CD4-positive, alpha-beta T cell treated with Interleukin-6 at 100 ng/mL for 8 hours (primary cell): ENCODE results near the gene ZFP64.
"Not testable (repeated sequence)": the region's sequence is repeated elsewhere in the genome, so short reads cannot be mapped to it uniquely, and the experiment has no call there.

ENCODE experiments used
- DNase-seq: peaks from one replicate; pipeline ENCODE4 v3.0.0-alpha.2; 2020; ENCODE audit warnings: mixed read lengths, low spot score

The ZFP64 gene

DNA sequence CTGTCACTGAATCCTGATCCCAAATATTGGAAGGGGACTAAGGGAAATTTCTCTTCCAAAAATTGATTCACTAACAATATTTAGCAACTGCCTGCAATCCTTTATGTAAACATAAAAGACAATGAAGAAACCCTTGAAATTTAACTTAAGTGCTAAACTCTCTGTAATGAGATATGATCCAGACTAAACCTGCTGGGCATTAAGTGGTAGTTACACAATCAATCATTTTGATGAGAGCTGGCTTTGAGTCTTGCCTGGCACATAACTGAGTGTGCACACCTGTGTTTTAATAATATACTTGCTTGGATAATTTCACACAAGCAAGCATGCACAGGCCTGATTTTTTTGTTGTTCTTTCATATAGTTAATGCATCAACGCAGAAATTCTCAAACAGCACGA lies 9.8 kb upstream of the ZFP64 start:
- DNase-seq, result no peak

- DNase-seq, result no peak
Observed at GRCh38 chr20:52200870-52201269, 9.3 kb upstream of the ZFP64 start.

GRCh38 chr20:52196845-52197244 lies 5.3 kb upstream of the ZFP64 start:
- DNase-seq, result no peak

DNA sequence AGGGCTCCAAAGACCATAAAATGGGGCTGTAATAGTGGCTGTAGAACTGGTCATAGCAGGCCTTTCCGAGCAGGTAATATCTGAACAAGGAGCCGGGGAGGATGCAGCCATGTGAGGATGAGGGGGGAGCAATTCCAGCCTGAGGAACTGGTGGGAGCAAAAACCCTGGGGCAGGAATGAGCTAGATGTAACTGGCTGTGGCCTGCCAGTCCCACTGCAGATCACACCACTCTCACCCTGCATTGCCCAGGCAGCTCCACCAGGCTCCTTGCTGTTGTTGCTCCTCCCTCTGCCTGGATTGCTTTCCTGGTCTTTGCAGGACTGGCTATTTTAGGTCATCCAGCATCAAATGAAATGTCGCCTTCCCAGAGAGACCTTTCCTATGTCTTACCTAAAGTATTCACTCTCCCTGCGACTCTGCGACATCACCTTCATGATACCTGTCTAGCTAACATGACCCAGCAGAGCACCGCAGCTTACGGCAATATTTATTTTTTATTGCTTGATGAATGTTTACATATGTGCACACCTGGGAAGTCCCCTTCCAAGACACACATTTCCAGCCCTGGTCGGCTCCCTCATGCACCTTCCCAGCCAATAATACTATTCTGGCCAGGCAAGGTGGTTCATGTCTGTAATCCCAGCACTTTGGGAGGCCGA lies 2.4 kb upstream of the ZFP64 start:
- DNase-seq, result no peak

GRCh38 chr20:52193133-52193532 lies 1.6 kb upstream of the ZFP64 start:
- DNase-seq, result no peak

DNA sequence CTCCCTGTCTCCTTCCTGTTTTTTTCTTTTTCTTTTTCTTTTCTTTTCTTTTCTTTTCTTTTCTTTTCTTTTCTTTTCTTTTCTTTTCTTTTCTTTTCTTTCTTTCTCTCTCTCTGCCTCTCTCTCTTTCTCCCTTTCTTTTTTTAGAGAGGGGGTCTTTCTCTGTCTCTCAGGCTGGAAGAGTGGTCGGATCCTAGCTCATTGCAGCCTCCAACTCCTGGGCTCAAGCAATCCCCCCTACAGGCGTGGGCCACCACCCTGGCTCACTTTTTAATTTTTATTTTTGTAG lies 1.1 kb upstream of the ZFP64 start:
- DNase-seq, result not testable (repeated sequence)

DNA sequence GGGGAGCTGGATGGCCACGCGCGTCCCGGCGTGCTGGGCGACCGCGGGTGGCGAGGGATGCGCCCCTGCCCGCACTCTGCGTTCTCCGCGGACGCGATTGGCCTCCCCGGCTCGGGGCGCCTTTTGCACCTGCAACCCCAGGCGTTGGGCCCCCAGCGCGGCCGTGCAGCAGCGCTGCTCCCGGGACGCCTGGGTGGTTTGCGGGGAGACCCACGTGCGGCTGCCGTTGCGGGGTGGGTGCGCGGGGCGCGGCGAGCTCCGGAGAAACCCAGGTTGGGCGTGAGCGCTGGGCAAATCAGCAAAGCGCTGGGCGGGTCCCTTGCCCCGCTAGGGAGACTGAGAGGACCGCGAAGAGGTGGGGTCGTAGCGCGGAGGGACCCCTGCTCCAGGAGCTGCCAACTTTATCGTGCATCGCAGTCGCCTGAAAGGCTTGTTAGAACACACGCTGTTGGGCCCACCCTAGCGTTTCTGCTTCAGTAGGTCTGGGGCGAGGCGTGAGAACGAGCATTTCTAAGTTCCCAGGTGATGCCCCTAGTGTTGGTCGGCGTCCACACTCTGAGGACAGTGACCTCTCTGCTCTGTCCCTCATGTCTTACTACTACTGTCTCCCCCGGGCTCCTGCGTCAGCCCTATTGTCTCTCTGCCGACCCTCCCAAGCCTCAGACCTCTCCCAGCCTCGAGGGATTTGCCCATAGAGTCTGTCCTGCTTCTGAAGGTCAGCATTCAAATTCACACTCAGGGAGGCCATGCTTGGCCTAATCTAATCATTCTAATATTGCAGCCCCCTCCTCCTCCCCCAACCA lies 538 bp upstream of the ZFP64 start:
- peak; percentile 31 for DNase-seq

DNA sequence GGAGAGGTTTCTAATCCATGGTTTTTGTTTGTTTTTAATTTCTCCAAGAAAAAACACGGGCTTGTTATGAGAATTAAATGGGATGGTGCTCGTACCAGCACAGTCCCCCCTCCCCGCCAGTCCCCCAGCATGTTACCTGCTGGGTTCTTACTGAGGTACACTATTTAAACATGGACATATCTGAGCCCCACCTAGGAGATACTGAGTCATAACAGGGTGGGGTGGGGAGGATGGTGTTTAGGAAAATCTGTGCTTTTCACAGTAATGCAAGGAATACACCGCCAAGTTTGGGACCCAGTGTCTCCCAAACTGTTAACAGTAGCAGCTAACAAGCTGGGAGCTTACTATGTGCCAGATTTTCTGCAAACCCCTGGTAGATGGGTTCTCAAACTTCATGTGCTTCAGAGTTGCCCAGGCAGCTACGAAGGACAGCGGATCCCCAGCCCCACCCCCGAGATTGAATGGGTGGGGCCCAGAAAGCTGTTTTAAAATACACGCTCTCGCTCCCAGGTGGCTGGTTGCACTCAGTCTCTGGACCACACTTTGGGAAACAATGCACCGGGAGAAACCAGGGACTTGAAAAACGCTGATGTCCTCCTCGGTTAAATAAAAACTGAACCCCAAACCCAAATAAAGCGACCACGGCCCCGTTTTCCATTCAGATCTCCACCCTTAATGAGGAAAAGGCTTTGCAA lies 995 bp downstream of the ZFP64 start:
- DNase-seq, result peak; percentile 27

DNA sequence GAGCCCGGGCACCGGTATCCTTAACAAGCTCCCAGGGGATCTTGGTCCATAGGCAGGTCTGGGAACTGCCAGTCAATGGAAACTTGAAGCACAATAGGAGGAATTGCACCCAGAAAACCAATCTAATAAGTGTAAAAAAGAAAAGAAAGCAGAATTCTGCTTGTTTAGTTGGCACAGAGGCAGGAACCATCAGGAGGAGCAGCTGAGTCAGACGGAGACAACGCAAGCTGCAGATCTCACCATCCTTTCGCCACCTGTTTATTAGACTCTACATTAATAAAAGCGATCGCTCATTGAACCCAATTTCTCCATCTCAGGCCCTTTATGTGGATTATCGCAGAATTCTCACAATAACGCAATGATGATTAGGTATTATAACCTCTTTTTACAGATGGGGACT lies 9.8 kb downstream of the ZFP64 start:
- no peak for DNase-seq

GRCh38 chr20:52180180-52180840 lies 11.3 kb downstream of the ZFP64 start:
- no peak for DNase-seq

DNA sequence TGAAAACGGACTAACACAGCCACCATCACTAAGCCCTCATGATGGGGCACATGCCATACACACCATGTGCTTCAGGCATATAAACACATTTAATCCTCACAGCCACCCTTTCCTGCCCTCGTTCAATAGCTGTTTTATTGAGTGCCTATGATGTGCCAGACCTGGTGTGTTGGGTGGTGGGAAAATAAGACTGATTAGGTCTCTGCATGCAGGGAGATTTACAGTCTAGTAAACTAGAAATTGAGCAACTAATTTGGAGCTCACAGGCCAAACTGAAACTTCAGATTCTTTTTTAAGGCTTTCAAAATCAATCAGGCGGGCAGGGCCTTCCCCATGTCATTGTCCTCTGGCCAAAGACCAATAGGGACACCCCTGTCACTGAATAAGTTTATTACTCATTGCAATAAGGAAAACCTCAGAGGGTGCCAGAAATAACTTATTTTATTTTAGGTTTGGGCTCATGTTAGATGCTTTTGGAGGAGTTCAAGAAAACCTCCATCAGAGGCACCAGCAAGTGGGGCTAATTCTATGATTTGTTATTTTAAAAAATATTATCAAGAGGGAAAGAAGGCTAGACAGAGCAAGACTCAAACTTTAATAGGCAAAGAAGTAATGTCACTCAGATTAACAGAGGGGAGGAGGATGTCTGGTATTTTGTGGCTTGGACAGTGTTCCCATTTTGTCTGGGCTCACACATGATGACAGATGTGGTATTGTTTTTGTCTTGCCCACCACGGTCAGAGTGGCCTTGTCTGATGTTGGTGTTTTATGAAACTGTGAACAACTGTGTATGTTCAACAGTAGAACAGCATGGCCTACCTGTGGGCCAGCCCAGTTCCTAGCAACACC lies 12.0 kb downstream of the ZFP64 start:
- no peak for DNase-seq

DNA sequence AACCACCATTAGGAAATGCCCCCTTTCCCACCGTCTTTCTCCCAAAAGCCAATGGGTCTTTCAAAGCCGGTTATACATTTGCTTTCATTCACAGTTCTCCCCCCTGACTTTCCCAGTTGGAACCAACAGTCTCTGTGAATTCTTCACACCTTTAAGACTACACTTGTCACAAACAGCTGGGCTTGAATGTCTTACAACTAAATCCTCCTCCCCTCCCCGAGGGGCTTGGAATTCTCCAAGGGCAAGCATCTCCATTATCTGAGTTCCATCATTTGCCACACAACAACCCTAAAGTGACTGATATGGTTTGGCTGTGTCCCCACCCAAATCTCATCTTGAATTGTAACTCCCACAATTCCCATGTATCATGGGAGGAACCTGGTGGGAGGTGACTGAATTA lies 12.9 kb downstream of the ZFP64 start:
- no peak for DNase-seq

- DNase-seq, result no peak
Observed at GRCh38 chr20:52175840-52176239, 15.7 kb downstream of the ZFP64 start.

GRCh38 chr20:52172392-52173047 lies 19.1 kb downstream of the ZFP64 start:
- no peak for DNase-seq

GRCh38 chr20:52171025-52171424 lies 20.6 kb downstream of the ZFP64 start:
- no peak for DNase-seq

- no peak for DNase-seq
Observed at GRCh38 chr20:52168116-52168515, 23.5 kb downstream of the ZFP64 start.

- no peak for DNase-seq
Observed at GRCh38 chr20:52167232-52167840, 24.2 kb downstream of the ZFP64 start.

- DNase-seq, result no peak
Observed at GRCh38 chr20:52166150-52166549, 25.4 kb downstream of the ZFP64 start.

DNA sequence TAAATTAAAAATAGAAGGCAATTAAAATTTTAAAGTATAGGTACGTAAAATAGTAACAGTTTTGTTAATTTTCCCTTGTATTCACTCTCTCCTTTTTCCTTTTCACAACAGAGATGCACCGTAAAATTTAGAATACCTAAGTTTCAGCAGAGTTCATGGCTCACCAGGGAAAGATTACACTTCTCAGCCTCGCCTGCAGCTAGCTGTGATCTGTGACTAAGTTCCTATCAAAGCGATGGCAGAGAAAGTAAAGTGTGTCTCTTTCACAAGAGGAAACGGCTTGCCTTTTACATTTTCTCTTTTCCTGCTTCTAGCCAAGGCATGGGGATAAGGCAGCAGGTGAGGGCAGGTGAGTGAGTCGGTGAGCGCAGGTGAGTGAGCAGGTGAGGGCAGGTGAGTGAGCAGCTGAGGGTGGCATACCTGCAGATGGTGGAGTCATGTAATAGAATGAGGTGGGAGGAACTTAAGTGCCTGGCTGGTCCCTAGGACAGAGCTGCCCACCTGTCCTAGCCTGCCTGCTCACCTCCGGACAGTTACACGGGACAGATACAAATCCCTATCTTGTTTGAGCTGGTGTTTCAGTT lies 30.9 kb downstream of the ZFP64 start:
- DNase-seq, result no peak

GRCh38 chr20:52160049-52160570 lies 31.5 kb downstream of the ZFP64 start:
- DNase-seq, result no peak
